HG03066 (cell line): ENCODE data around the gene PIK3AP1.
"Not testable (repeated sequence)": the region's sequence is repeated elsewhere in the genome, so short reads cannot be mapped to it uniquely, and the experiment has no call there.

ENCODE experiments used
- ATAC-seq: cut with Tn5 transposase; IDR thresholded peaks from one replicate; pipeline ENCODE4 v1.9.1; 2021; ENCODE audit warnings: low read depth; ENCODE audit not compliant: unreplicated experiment

PIK3AP1 gene

DNA sequence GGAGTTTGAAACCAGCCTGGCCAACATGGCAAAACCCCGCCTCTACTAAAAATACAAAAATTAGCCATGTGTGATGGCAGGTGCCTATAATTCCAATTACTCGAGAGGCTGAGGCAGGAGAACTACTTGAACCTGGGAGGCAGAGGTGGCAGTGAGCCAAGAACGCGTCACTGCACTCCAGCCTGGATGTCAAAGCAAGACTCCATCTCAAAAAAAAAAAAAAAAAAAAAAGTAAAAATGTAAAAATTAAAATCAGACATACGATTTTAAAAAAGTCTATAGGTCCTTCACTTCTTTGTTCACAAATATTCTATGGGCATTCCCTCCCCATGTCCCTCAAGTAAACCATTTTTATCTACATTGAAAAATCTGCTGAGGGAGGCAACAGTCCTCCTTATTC, 171.7 kb downstream of the PIK3AP1 start:
- no peak for ATAC-seq

DNA sequence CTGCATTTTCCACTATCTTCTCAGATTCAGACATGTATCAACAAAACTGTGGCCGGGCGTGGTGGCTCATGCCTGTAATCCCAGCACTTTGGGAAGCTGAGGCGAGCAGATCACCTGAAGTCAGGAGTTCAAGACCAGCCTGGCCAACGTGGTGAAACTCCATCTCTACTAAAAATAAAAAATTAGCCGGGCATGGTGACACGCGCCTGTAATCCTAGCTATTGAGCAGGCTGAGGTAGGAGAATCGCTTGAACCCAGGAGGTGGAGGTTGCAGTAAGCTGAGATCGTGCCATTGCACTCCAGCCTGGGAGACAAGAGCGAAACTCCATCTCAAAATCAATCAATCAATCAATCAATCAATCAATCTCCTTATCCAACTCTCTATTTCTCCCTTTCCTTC, 174.8 kb downstream of the PIK3AP1 start:
- not testable (repeated sequence) for ATAC-seq
